SK-N-MC (cell line): ENCODE results near the gene BANP.

ENCODE experiments used
- DNase-seq: peaks from one replicate; pipeline ENCODE4 v3.0.0-alpha.2; 2011; ENCODE audit warnings: low read depth, low spot score
- H3K27ac ChIP-seq: fragments of 200-600 bp; sonication (generic); 2 replicates; pipeline ENCODE4 v1.5.1; 2016; ENCODE audit warnings: mixed run types
- H3K36me3 ChIP-seq: fragments of 200-600 bp; sonication (generic); 2 replicates; pipeline ENCODE4 v1.6.1; 2017; ENCODE audit warnings: antibody characterized with exemption, low read length, mixed read lengths; ENCODE audit not compliant: insufficient read depth
- H3K4me3 ChIP-seq: fragments of 200-600 bp; sonication (generic); 2 replicates; pipeline ENCODE4 v1.5.1; 2016
- H3K9ac ChIP-seq: fragments of 200-600 bp; sonication (generic); 2 replicates; pipeline ENCODE4 v1.8.0; 2017; ENCODE audit warnings: mixed run types, mixed read lengths; ENCODE audit not compliant: insufficient read length
- H3K9me3 ChIP-seq: fragments of 200-600 bp; sonication (generic); 2 replicates; pipeline ENCODE4 v1.6.1; 2017; ENCODE audit warnings: low read depth, mild to moderate bottlenecking, antibody characterized with exemption, low read length, moderate library complexity, mixed read lengths
- EZH2 ChIP-seq: fragments of 200-600 bp; sonication (generic); IDR thresholded peaks from one replicate; pipeline ENCODE4 v1.6.1; 2017; ENCODE audit warnings: antibody characterized with exemption
- FOXP2 ChIP-seq: optimal IDR thresholded peaks from 2 replicates; pipeline ENCODE3; 2011; ENCODE audit warnings: mild to moderate bottlenecking, moderate library complexity; ENCODE audit not compliant: insufficient read depth; ENCODE audit errors: extremely low read length, control extremely low read depth
- POLR2AphosphoS5 ChIP-seq: IDR thresholded peaks from 2 replicates; pipeline ENCODE4 v1.6.1; 2012; ENCODE audit warnings: mild to moderate bottlenecking, low read depth, low read length, borderline replicate concordance

BANP gene

GRCh38 chr16:87914812-87915211 is 36.4 kb upstream of the BANP start:
- Histone ChIP-seq H3K27ac (no peak overlapping the region), H3K9ac (no peak overlapping the region), H3K9me3 (no peaks in the 10 kb centered on the region)

GRCh38 chr16:87917503-87917902 is 33.7 kb upstream of the BANP start:
- no peak overlapping the region for H3K27ac ChIP-seq
- no peaks in the 10 kb centered on the region for H3K36me3 ChIP-seq
- DNase-seq, result no peak
- H3K9ac ChIP-seq, result no peak overlapping the region
- TF ChIP-seq FOXP2 (no peak), POLR2AphosphoS5 (no peak), EZH2 (no peak)
- H3K9me3 ChIP-seq, result no peaks in the 10 kb centered on the region
- H3K4me3 ChIP-seq, result no peak overlapping the region

More at GRCh38 chr16:87914812-87915211, 36.4 kb upstream of the BANP start:
- no peak for DNase-seq
- no peak overlapping the region for H3K4me3 ChIP-seq
- no peaks in the 10 kb centered on the region for H3K36me3 ChIP-seq
- TF ChIP-seq EZH2 (no peak), POLR2AphosphoS5 (no peak), FOXP2 (no peak)

GRCh38 chr16:87918338-87918737 is 32.9 kb upstream of the BANP start:
- no peak for TF ChIP-seq POLR2AphosphoS5
- TF ChIP-seq EZH2, result no peak
- no peak for TF ChIP-seq FOXP2
- H3K9ac ChIP-seq, result no peak overlapping the region
- H3K36me3 ChIP-seq, result no peaks in the 10 kb centered on the region
- no peak overlapping the region for H3K27ac ChIP-seq
- no peak overlapping the region for H3K4me3 ChIP-seq
- DNase-seq, result no peak
- H3K9me3 ChIP-seq, result no peaks in the 10 kb centered on the region

- DNase-seq, result no peak
- Histone ChIP-seq H3K9me3 (no peaks in the 10 kb centered on the region), H3K9ac (no peak overlapping the region), H3K4me3 (no peak overlapping the region), H3K36me3 (no peaks in the 10 kb centered on the region), H3K27ac (no peak overlapping the region)
- no peak for TF ChIP-seq EZH2
Observed at GRCh38 chr16:87918866-87919680, 32.2 kb upstream of the BANP start.

- Histone ChIP-seq H3K9ac (no peak overlapping the region), H3K27ac (no peak overlapping the region), H3K36me3 (no peaks in the 10 kb centered on the region), H3K9me3 (no peaks in the 10 kb centered on the region), H3K4me3 (no peak overlapping the region)
- TF ChIP-seq POLR2AphosphoS5, result no peak
- TF ChIP-seq EZH2, result no peak
- TF ChIP-seq FOXP2, result no peak
- no peak for DNase-seq
Observed at GRCh38 chr16:87919681-87919994, 31.6 kb upstream of the BANP start.

GRCh38 chr16:87921236-87921773 is 29.9 kb upstream of the BANP start:
- no peak overlapping the region for H3K9ac ChIP-seq
- no peak overlapping the region for H3K4me3 ChIP-seq
- TF ChIP-seq EZH2 (no peak), POLR2AphosphoS5 (no peak), FOXP2 (no peak)
- H3K9me3 ChIP-seq, result no peaks in the 10 kb centered on the region
- H3K27ac ChIP-seq, result no peak overlapping the region
- DNase-seq, result no peak
- H3K36me3 ChIP-seq, result no peaks in the 10 kb centered on the region

- no peak overlapping the region for H3K9ac ChIP-seq
- H3K36me3 ChIP-seq, result no peaks in the 10 kb centered on the region
Observed at GRCh38 chr16:87922250-87922871, 28.9 kb upstream of the BANP start.

GRCh38 chr16:87924041-87924810 is 27.0 kb upstream of the BANP start:
- Histone ChIP-seq H3K9me3 (no peaks in the 10 kb centered on the region), H3K36me3 (no peaks in the 10 kb centered on the region), H3K27ac (no peak overlapping the region), H3K9ac (no peak overlapping the region), H3K4me3 (no peak overlapping the region)
- DNase-seq, result no peak
- no peak for TF ChIP-seq FOXP2
- no peak for TF ChIP-seq POLR2AphosphoS5
- no peak for TF ChIP-seq EZH2

More at GRCh38 chr16:87922250-87922871, 28.9 kb upstream of the BANP start:
- Histone ChIP-seq H3K4me3 (no peak overlapping the region), H3K27ac (no peak overlapping the region), H3K9me3 (no peaks in the 10 kb centered on the region)
- DNase-seq, result no peak
- TF ChIP-seq EZH2 (no peak), FOXP2 (no peak), POLR2AphosphoS5 (no peak)
